ENCODE results near the gene CFAP298.
"Not testable (repeated sequence)": the region's sequence is repeated elsewhere in the genome, so short reads cannot be mapped to it uniquely, and the experiment has no call there.

Gene CFAP298

DNA sequence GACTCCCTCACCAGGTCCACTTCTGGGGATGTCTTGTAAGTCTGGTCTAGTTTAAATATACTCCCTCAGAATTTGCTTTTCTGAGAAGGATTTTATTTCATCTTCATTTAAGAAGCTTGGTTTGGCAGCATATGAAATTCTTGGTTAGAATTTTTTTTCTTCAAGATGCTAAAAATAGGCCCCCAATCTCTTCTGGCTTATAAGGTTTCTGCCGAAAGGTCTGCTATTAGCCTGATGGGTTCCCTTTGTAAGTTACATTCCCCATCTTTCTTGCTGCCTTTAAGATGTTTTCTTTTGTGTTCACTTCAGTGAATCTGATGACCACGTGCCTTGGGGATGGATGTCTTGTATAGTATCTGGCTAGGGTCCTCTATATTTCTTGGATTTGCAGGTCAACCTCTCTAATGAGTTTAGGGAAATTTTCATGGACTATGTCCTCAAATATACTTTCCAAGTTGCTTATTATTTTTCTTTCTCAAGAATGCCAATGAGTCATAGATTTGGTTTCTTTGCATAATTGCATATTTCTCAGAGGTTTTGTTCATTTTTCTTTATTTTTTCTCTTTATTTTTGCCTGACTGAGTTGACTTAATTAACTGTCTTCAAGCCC is 46.2 kb downstream of the CFAP298 start:
- no peak for DNase-seq

DNA sequence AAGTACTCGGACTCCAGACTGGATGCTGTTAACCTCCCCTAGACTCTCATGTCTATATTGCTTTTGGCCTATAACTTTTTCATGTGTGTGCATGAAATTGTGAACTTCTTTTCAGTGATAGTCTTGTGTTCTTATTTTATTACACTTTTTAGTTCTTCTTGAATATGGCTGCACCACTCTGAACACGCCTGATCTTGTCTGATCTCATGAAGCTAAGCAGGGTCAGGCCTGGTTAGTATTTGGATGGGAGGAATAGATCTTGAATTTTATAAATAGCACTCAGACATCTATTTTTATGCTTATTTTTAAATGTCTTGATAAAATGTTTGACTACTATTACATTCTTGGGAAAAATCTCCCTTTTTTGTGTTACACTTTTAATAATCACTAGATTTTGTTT is 49.3 kb downstream of the CFAP298 start:
- no peak for DNase-seq

DNA sequence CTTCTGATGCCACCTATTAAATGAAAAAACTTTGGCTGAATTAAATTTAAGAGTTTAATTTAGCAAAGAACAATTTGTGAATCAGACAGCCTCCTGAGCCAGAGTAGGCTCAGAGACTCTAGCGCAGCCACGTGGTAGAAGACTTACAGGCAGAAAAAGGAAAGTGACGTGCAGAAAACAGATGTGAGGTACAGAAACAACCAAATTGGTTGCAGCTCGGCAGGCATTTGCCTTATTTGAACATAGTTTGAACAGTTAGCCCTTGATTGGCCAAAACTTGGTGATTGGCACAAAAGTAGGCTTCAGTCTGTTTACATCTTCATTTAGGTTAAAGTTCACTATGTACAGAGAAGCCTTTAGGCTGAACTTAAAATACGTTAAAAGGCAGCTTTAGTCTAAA is 49.8 kb downstream of the CFAP298 start:
- peak; percentile 11 for DNase-seq

DNA sequence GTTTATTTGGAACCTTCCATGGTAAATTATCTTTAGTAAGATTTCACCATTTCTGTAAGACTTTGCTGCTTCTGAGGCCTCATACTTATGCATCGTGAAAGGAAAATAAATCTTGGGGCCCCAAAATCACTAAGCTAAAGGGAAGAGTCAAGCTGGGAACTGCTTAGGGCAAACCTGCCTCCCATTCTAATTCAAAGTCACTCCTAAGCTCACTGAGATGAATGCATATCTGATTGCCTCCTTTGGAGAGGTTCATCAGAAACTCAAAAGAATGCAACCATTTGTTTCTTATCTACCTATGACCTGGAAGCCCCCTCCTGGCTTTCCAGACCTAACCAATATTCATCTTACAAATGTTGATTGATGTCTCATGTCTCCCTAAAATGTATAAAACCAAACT is 50.7 kb downstream of the CFAP298 start:
- DNase-seq = not testable (repeated sequence)

DNA sequence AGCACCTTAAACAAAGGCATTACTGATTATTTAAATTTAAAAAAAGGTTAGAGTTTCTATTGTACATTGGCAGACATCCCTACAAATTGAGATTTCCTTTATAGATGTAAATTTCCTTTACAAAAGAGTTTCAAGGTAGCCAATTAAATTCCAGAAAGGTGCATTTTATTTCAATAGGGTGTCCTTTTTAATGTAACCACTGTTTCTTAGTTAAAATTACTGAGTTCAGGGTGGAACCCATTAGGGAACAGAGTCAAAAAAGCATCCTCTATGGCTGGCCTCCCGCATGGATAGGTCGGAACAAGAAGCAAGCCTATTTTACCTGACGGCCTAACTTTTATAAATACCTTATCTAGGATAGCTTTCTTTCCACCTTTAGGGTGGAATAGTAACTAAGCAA is 51.3 kb downstream of the CFAP298 start:
- DNase-seq = no peak

DNA sequence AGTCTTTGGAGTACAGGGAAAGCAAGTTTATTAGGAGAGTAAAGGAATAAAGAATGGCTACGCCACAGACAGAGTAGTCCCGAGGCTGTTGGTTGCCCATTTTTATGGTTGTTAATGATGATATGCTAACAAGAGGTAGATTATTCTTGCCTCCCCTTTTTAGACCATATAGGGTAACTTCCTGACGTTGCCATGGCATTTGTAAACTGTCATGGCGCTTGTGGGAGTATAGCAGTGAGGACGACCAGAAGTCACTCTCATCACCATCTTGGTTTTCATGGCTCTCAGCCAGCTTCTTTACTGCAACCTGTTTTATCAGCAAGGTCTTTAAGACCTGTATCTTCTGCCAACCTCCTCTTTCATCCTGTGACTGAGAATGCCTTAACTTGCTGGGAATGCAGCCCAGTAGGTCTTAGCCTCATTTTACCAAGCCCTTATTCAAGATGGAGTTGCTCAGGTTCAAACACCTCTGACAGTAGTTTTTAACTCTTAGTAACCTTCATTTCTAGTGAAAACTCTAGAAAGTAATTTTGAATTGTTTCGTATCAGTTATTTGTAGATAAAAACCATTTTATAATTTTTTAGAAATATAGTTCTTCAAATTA is 53.1 kb downstream of the CFAP298 start:
- no peak for DNase-seq

DNA sequence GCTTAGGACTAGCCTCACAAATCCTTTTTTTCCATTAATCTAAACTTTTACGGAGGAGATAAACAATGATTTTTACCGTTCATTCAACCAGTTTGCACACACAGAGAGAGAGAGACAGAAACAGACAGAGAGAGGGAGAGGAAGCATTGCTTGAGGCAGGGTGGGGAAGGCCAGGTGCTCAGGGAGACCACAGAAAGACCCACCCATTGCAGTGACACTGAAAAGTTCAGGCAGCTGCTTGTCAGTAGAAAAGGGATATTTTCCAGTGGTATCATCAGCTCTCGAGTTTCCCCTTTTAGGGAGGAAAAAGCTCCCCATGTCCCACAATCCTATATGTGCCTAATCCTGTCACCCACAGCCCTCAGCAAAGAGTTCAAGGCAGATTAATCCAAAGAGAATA is 54.1 kb downstream of the CFAP298 start:
- no peak for DNase-seq

DNA sequence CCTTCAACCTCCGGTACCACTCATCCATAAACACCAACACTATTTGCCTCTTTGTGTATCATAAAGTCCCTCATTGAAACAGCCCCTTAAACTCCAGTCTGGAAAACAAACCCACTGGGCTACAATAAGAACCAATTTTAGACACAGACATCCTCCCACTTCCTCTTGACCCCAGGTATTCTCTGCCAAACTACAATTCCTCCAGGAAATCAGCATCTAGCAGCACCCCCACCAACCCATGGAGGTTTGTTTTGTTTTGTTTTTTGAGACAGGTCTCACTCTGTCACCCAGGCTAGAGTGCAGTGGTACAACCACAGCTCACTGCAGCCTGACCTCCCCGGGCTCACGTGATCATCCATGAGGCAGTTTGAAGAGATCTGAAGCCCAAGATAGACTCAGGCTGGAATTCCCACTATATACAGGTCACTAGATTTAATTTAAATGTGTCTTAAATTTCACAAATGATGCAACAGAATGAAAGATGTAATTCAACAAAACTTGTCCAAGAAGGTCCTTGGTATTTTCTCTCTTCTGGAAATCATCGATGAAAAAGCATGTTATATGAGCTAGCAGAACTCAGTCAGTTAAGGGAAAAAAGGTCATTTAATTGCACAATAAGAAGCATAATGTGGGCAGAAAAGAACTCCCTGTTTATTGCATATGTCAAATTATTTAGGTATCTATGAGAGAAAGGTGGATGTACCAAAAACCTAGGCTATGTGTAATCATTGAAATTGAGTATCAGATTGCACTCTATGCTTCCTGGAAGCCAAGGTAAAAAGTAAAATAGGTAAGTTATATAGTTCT is 57.1 kb downstream of the CFAP298 start:
- DNase-seq = no peak

DNA sequence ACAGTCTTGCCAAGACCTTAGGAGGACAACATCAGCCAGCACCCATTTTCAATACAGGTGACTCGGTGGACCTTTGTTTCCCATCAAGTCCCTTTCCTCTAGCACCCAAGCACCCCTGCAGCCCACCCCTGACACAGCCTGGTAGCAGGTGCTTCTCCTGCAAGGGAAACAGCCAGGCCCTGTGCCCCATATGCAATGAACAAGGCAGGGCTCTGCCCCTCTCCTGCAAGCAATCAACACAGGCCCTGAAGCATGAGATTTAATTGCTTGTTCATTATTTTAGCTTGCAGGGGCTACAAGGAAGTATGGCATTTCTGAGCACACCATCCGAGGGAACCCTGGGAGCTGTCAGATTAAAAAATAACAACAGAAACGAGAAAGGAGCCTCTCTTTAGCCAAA is 62.3 kb downstream of the CFAP298 start:
- no peak for DNase-seq

DNA sequence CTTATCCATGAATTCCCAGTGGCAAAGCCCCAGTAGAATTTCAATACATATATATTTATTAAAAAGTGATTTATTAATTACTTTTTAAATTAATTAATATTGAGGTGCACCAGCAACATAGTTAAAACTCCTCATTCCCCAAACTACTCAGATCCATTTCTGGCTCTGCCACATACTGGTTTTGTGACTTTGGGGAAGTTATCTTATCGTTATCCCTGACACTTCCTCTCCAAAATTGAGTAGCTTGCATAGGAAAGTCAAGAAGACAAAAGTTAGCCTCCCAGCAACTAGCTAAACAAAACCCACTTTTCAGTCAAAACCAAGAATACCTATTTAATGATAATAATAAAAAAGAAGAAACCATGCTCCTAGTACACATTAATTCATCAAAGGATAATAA is 62.7 kb downstream of the CFAP298 start:
- no peak for DNase-seq
